Measurements from ENCODE around the gene NCKAP1.

- TF ChIP-seq MYC (IDR thresholded peaks at IDR 0.05; ENCODE audit: low read depth, low read length) = no peak
- no peak for TF ChIP-seq MAX (IDR thresholded peaks at IDR 0.05; ENCODE audit: low read depth, low read length)
- TF ChIP-seq CTCF (IDR thresholded peaks at IDR 0.05; ENCODE audit: low read depth, low read length) = no peak
- TF ChIP-seq POLR2A (IDR thresholded peaks at IDR 0.05; ENCODE audit: extremely low read depth, insufficient read length) = no peak
These were observed 21.3 kb upstream of the NCKAP1 start for GRCh38 chr2:183059561-183059960.
